ENCODE measurements around the gene IRAK1BP1. TPM values are rescaled to one million over a fixed set of nuclear protein-coding genes. Genes with fewer than 3 reads are reported as not detected.

The IRAK1BP1 gene
- total and polyA plus RNA-seq, 2 donors (not counting 1 experiment from before 2014, with no cell fraction given): 2.3 to 3.0 TPM

DNA sequence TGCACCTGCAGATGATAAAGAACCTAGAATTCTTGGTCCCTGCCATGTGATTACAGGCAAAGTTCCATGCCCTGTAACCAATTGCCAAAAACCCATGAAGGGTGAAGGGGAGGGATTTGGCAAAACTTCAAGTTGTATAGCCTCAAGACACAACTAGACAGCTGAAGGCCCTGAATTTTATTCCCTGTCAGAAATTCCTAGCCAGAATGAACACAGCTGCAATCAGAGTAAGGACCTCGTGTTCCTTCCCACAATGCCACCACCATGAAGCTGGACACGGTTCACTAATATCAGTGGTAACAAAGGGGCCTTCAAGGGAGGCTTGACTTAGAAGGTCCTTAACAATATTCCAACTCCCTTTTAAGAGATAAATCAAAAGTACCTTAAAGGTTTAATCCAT is 22.5 kb upstream of the IRAK1BP1 start:
- Mint-ChIP-seq H3K27ac (no peak overlapping the region), H3K27me3 (peaks cover 3% of the 10 kb centered on the region), H3K4me3 (no peak overlapping the region), H3K4me1 (no peaks in the 10 kb centered on the region), H3K9me3 (ENCODE audit: insufficient read depth) (peaks cover under 1% of the 10 kb centered on the region)
- ChIA-PET CTCF (no interaction called here), POLR2A (no interaction called here)
- H3K4me3 ChIP-seq (ENCODE audit: control extremely low read depth in 1 of 5, extremely low read depth in 1 of 5, insufficient read depth in 1 of 5, low read depth in 2 of 5, low read length in 4 of 5): no peak overlapping the region
- no peaks in the 10 kb centered on the region for H3K79me2 ChIP-seq (ENCODE audit: control insufficient read depth, insufficient read depth, low read length)
- no peak overlapping the region for H3K9ac ChIP-seq (ENCODE audit: low read length)
- no peak for DNase-seq
- no peaks in the 10 kb centered on the region for H3K4me1 ChIP-seq (ENCODE audit: control insufficient read depth in 2 of 2, insufficient read depth in 2 of 2, low read length in 2 of 2)
- H3K4me2 ChIP-seq (replicated peaks; ENCODE audit: low read depth, low read length, poor library complexity, severe bottlenecking): no peak overlapping the region
- no peak overlapping the region for H2AFZ ChIP-seq (ENCODE audit: insufficient read depth, low read depth, low read length, poor library complexity, severe bottlenecking)
- no peak for ATAC-seq (ENCODE audit: low read depth)
- TF ChIP-seq, protein P1, sequence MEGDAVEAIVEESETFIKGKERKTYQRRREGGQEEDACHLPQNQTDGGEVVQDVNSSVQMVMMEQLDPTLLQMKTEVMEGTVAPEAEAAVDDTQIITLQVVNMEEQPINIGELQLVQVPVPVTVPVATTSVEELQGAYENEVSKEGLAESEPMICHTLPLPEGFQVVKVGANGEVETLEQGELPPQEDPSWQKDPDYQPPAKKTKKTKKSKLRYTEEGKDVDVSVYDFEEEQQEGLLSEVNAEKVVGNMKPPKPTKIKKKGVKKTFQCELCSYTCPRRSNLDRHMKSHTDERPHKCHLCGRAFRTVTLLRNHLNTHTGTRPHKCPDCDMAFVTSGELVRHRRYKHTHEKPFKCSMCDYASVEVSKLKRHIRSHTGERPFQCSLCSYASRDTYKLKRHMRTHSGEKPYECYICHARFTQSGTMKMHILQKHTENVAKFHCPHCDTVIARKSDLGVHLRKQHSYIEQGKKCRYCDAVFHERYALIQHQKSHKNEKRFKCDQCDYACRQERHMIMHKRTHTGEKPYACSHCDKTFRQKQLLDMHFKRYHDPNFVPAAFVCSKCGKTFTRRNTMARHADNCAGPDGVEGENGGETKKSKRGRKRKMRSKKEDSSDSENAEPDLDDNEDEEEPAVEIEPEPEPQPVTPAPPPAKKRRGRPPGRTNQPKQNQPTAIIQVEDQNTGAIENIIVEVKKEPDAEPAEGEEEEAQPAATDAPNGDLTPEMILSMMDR (IDR thresholded peaks at IDR 0.05): no peak
- TF ChIP-seq EZH2 (IDR thresholded peaks at IDR 0.05; ENCODE audit: borderline replicate concordance, insufficient read depth, low read depth, low read length, poor library complexity, severe bottlenecking): no peak
- no peak overlapping the region for H3K27ac ChIP-seq (ENCODE audit: low read length in 2 of 2)
- H4K20me1 ChIP-seq (ENCODE audit: control insufficient read depth, insufficient read depth, low read length, poor library complexity, severe bottlenecking): no peaks in the 10 kb centered on the region
- WGBS (ENCODE audit: insufficient coverage): 33% methylated on average over 1 of the region's 2 CpGs
- no peaks in the 10 kb centered on the region for H3K27me3 ChIP-seq (replicated peaks in 1 of 4; ENCODE audit: control extremely low read depth in 1 of 4, control insufficient read depth in 3 of 4, insufficient read depth in 4 of 4, low read length in 3 of 4)
- H3K36me3 ChIP-seq (replicated peaks in 1 of 2; ENCODE audit: control extremely low read depth in 1 of 2, control insufficient read depth in 1 of 2, extremely low read depth in 1 of 2, insufficient read depth in 2 of 2, low read length in 1 of 2): no peaks in the 10 kb centered on the region
- H3K9me3 ChIP-seq (ENCODE audit: control extremely low read depth in 1 of 3, control insufficient read depth in 2 of 3, insufficient read depth in 1 of 3, low read length in 2 of 3): no peaks in the 10 kb centered on the region
- intact Hi-C loops (cut with micrococcal nuclease): no loop called here

DNA sequence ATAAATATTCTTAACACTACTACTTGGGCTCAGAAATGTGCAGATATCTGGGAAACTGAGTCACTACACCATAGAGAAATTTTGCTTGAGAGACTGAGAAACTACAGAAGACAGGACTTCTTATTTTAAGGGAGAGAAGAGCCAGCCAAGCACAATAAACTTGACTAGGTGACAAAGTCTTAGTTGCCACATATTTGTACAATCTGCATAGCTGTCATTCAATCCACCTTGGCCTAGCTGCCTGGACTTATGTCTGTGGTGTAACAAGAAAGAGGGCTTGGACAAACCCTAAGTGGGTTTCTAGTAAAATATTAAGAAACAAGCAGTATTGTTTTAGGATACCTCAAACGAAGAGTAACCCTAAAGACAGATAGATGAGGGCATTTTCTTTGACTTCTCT is 21.8 kb upstream of the IRAK1BP1 start:
- no peaks in the 10 kb centered on the region for H3K9me3 Mint-ChIP-seq (ENCODE audit: insufficient read depth)
- Histone ChIP-seq H3K27ac (ENCODE audit: low read length in 2 of 2) (no peak overlapping the region), H3K9ac (ENCODE audit: low read length) (no peak overlapping the region), H2AFZ (ENCODE audit: insufficient read depth, low read depth, low read length, poor library complexity, severe bottlenecking) (no peak overlapping the region), H3K27me3 (replicated peaks in 1 of 4; ENCODE audit: control extremely low read depth in 1 of 4, control insufficient read depth in 3 of 4, insufficient read depth in 4 of 4, low read length in 3 of 4) (no peaks in the 10 kb centered on the region), H4K20me1 (ENCODE audit: control insufficient read depth, insufficient read depth, low read length, poor library complexity, severe bottlenecking) (no peaks in the 10 kb centered on the region), H3K4me1 (ENCODE audit: control insufficient read depth in 2 of 2, insufficient read depth in 2 of 2, low read length in 2 of 2) (no peaks in the 10 kb centered on the region), H3K79me2 (ENCODE audit: control insufficient read depth, insufficient read depth, low read length) (no peaks in the 10 kb centered on the region), H3K4me3 (ENCODE audit: control extremely low read depth in 1 of 5, extremely low read depth in 1 of 5, insufficient read depth in 1 of 5, low read depth in 2 of 5, low read length in 4 of 5) (no peak overlapping the region), H3K4me2 (replicated peaks; ENCODE audit: low read depth, low read length, poor library complexity, severe bottlenecking) (no peak overlapping the region), H3K9me3 (ENCODE audit: control extremely low read depth in 1 of 3, control insufficient read depth in 2 of 3, insufficient read depth in 1 of 3, low read length in 2 of 3) (no peaks in the 10 kb centered on the region), H3K36me3 (replicated peaks in 1 of 2; ENCODE audit: control extremely low read depth in 1 of 2, control insufficient read depth in 1 of 2, extremely low read depth in 1 of 2, insufficient read depth in 2 of 2, low read length in 1 of 2) (no peaks in the 10 kb centered on the region)
- WGBS (ENCODE audit: insufficient coverage): no CpG with 5 or more reads among the region's 1 CpG
- ChIA-PET POLR2A (no interaction called here), CTCF (no interaction called here)
- TF ChIP-seq, protein P1 (IDR thresholded peaks at IDR 0.05): no peak
- no peak for TF ChIP-seq EZH2 (IDR thresholded peaks at IDR 0.05; ENCODE audit: borderline replicate concordance, insufficient read depth, low read depth, low read length, poor library complexity, severe bottlenecking)
- H3K4me1 Mint-ChIP-seq: no peaks in the 10 kb centered on the region
- DNase-seq (no peak), ATAC-seq (ENCODE audit: low read depth) (no peak)
- no peak overlapping the region for H3K27ac Mint-ChIP-seq
- no peak overlapping the region for H3K4me3 Mint-ChIP-seq
- intact Hi-C loops (cut with micrococcal nuclease): no loop called here
- H3K27me3 Mint-ChIP-seq: no peaks in the 10 kb centered on the region
